ENCODE results near the gene MYO15B. TPM values are rescaled to one million over a fixed set of nuclear protein-coding genes. Genes with fewer than 3 reads are reported as not detected.

Gene MYO15B
- total RNA-seq, 1 donor from 2014 or later, result 43.0 TPM

DNA sequence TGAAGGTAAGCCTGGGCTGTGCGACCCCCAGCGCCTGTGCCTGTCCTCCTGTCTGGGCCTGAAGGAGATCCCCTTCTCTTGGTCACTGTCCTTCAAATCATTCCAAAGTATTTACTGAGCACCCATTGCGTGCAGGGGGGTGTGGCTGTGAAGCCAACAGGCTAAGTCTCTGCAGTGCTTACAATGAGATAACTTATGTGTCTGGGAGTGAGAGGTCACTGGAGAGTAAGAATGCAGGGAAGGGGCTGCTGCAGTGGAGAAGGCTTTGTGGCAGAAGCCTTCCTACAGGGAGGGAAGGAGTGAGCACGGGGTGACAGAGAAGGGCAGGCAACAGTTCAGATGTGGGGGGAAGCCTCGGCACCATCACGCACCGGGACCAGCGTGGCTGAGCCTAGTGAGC lies 34.5 kb downstream of the MYO15B start:
- intact Hi-C loops (cut with micrococcal nuclease), result no loop called here
- TF ChIP-seq, protein P1, sequence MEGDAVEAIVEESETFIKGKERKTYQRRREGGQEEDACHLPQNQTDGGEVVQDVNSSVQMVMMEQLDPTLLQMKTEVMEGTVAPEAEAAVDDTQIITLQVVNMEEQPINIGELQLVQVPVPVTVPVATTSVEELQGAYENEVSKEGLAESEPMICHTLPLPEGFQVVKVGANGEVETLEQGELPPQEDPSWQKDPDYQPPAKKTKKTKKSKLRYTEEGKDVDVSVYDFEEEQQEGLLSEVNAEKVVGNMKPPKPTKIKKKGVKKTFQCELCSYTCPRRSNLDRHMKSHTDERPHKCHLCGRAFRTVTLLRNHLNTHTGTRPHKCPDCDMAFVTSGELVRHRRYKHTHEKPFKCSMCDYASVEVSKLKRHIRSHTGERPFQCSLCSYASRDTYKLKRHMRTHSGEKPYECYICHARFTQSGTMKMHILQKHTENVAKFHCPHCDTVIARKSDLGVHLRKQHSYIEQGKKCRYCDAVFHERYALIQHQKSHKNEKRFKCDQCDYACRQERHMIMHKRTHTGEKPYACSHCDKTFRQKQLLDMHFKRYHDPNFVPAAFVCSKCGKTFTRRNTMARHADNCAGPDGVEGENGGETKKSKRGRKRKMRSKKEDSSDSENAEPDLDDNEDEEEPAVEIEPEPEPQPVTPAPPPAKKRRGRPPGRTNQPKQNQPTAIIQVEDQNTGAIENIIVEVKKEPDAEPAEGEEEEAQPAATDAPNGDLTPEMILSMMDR (IDR thresholded peaks at IDR 0.05; ENCODE audit: borderline replicate concordance), result no peak
- Histone ChIP-seq H3K9me3 (replicated peaks) (no peaks in the 10 kb centered on the region), H3K36me3 (peaks cover 65% of the 10 kb centered on the region), H3K4me1 (peaks cover 13% of the 10 kb centered on the region), H3K4me3 (no peak overlapping the region), H3K27me3 (ENCODE audit: low read depth) (no peaks in the 10 kb centered on the region), H3K27ac (replicated peaks) (no peak overlapping the region)
- no peak for DNase-seq

DNA sequence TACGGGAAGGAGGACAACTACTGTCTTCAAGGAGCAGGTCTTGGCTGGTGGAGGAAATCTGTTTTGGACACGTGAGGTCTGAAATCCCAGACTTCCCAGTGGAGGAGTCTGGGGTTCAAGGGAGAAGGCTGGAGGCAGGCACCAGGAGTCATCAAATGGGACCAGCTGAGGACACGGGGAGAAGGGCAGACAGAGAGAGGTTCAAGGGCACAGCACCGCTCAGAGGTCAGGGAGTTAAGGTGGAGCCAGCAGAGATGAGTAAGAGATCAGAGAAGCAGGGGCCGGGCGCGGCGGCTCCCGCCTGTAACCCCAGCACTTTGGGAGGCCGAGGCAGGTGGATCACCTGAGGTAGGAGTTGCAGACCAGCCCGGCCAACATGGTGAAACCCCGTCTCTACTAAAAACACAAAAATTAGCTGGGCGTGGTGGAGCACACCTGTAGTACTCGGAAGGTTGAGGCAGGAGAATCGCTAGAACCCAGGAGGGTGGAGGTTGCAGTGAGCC lies 35.2 kb downstream of the MYO15B start:
- Histone ChIP-seq H3K4me3 (no peak overlapping the region), H3K36me3 (peaks cover 62% of the 10 kb centered on the region), H3K9me3 (replicated peaks) (no peaks in the 10 kb centered on the region), H3K4me1 (peaks cover 13% of the 10 kb centered on the region), H3K27me3 (ENCODE audit: low read depth) (no peaks in the 10 kb centered on the region), H3K27ac (replicated peaks) (no peak overlapping the region)
- TF ChIP-seq, protein P1 (IDR thresholded peaks at IDR 0.05; ENCODE audit: borderline replicate concordance), result no peak
- no peak for DNase-seq
- intact Hi-C loops (cut with micrococcal nuclease), result no loop called here

DNA sequence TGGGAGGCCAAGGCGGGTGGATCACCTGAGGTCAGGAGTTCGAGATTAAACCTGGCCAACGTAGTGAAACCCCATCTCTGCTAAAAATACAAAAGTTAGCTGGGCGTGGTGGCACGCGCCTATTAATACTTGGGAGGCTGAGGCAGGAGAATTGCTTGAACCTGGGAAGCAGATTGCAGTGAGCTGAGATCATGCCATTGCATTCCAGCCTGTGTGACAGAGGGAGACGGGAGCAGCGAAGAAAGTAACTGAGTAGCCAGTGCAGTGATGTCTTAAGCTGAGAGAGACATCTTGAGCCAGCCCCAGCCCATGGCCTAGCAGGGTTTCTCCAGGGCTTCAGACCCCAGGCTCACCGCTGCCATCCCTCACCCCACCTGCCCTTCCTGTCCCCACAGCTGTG lies 35.8 kb downstream of the MYO15B start:
- DNase-seq, result no peak
- intact Hi-C loops (cut with micrococcal nuclease), result no loop called here
- TF ChIP-seq, protein P1 (IDR thresholded peaks at IDR 0.05; ENCODE audit: borderline replicate concordance), result no peak
- no peaks in the 10 kb centered on the region for H3K9me3 ChIP-seq (replicated peaks)
- H3K4me1 ChIP-seq, result peaks cover 13% of the 10 kb centered on the region
- no peaks in the 10 kb centered on the region for H3K27me3 ChIP-seq (ENCODE audit: low read depth)
- H3K27ac ChIP-seq (replicated peaks), result no peak overlapping the region
- no peak overlapping the region for H3K4me3 ChIP-seq
- H3K36me3 ChIP-seq, result peaks cover 63% of the 10 kb centered on the region

DNA sequence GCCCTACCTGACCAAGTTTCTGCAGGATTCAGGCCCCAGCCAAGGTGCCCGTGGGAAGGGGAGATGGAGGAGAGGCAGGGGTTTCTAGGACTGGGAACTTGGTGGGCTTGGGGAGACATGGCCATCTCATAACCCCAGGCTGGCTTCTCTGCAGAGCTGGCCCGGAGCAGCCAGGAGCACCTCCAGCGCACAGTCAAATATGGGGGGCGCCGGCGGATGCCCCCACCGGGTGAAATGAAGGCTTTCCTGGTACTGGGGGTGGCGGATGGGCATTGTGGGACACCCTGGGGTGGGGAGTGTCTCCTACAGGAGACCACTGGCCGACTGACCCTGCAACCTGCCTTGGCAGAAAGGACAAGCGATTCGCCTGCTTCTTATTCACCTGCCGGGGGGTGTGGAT lies 36.4 kb downstream of the MYO15B start:
- TF ChIP-seq, protein P1 (IDR thresholded peaks at IDR 0.05; ENCODE audit: borderline replicate concordance), result no peak
- intact Hi-C loops (cut with micrococcal nuclease), result no loop called here
- peaks cover 63% of the 10 kb centered on the region for H3K36me3 ChIP-seq
- DNase-seq, result no peak
- no peak overlapping the region for H3K4me3 ChIP-seq
- no peaks in the 10 kb centered on the region for H3K9me3 ChIP-seq (replicated peaks)
- H3K4me1 ChIP-seq, result peaks cover 13% of the 10 kb centered on the region
- H3K27me3 ChIP-seq (ENCODE audit: low read depth), result no peaks in the 10 kb centered on the region
- H3K27ac ChIP-seq (replicated peaks), result no peak overlapping the region

DNA sequence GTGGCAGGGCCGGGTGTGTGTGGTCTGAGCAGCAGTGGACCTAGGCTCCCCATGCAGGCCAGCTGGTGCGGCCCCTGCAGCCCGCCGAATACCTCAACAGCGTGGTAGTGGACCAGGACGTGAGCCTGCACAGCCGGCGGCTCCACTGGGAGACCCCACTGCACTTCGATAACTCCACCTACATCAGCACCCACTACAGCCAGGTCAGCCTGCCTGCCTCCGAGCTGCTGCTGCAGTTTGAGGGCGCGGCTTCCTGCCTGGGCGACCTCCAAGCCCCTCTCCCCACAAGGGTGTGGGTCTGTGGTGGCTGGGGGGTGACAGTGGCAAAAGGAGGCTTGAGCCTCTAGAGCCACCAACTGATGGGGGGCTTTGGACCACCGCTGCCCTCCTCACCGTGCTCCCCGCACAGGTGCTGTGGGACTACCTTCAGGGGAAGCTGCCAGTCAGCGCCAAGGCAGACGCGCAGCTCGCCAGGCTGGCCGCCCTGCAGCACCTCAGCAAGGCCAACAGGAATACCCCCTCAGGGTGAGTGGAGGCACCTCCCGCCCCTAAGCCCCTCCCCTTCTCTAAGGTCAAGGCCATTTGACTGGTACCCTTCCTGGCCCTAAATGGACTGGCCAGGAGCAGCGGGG lies 37.2 kb downstream of the MYO15B start:
- intact Hi-C loops (cut with micrococcal nuclease), result no loop called here
- peaks cover 13% of the 10 kb centered on the region for H3K4me1 ChIP-seq
- no peaks in the 10 kb centered on the region for H3K9me3 ChIP-seq (replicated peaks)
- no peak overlapping the region for H3K4me3 ChIP-seq
- TF ChIP-seq, protein P1 (IDR thresholded peaks at IDR 0.05; ENCODE audit: borderline replicate concordance), result no peak
- H3K27ac ChIP-seq (replicated peaks), result no peak overlapping the region
- H3K36me3 ChIP-seq, result peaks cover 56% of the 10 kb centered on the region
- no peak for DNase-seq
- no peaks in the 10 kb centered on the region for H3K27me3 ChIP-seq (ENCODE audit: low read depth)

Measured in left ventricle myocardium inferior (tissue), 1 donor.